ENCODE data around the gene TMEM190.
"Not testable (repeated sequence)": the region's sequence is repeated elsewhere in the genome, so short reads cannot be mapped to it uniquely, and the experiment has no call there.

TMEM190 gene

DNA sequence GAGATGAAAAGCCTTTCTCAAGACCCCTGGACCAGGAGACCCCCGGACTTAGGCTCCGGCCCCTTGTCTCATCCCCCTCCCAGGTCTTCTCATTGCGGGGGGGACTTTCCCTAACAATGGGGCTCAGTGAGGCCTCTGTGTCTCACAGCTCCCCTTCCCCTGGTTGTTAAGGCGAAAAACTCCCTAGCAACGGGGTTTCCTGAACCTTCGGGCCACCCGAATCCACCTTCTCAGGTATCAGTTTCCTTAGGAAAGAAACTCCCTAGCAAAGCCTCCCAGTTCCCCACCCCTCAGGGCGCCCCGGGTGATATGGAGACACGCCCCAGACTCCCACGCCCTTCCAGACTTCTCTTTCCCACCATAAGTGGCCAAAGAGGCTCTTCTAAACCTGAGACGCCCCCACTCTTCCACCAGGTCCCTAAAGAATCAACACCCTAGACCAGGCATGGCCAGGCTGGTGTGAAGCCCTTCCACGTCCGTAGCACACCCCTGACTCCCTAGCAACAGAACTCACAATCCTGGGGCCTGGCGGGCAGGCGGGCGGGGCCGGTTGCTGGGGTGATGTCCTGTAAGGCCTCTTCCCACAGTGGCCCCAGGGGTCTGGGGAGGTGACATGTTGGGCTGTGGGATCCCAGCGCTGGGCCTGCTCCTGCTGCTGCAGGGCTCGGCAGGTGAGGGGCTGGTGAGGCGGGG is at the start of gene TMEM190:
Gene TMEM190, plus strand, starts transcription at position 586 of the 693 bp plus-strand sequence. Its CDS starts 28 bp downstream, at position 614.
- no peak for DNase-seq

DNA sequence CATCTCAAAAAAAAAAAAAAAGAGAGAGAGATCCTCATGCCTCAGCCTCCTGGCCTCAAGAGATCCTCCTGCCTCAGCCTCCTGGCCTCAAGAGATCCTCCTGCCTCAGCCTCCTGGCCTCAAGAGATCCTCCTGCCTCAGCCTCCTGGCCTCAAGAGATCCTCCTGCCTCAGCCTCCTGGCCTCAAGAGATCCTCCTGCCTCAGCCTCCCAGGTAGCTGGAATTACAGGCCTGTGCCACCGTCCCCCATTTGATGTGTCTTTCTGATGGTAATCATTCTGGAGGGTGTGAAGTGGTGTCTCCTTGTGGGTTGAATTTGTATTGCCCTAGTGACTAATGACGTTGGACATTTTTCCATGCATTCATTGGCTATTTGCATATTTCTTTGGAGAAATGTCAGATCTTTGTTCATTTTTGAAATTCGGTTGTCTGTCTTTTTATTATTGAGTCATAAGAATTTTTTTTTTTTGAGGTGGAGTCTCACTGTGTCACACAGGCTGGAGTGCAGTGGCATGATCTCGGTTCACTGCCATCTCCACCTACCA is 47.8 kb upstream of the TMEM190 start:
- not testable (repeated sequence) for DNase-seq

DNA sequence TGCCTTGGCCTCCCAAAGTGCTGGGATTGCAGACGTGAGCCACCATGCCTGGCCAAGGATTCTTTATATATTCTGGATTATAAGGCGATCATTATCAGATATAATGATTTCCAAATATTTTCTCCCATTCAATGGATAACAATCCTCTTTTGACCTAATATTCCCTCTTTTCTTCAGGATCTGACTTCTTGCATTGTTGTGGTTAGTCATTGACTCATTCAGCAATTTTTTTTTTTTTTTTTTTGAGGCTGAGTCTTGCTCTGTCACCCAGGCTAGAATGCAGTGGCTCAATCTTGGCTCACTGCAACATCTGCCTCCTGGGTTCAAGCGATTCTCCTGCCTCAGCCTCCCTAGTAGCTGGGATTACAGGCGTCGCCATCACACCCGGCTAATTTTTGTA is 46.8 kb upstream of the TMEM190 start:
- DNase-seq, result not testable (repeated sequence)

DNA sequence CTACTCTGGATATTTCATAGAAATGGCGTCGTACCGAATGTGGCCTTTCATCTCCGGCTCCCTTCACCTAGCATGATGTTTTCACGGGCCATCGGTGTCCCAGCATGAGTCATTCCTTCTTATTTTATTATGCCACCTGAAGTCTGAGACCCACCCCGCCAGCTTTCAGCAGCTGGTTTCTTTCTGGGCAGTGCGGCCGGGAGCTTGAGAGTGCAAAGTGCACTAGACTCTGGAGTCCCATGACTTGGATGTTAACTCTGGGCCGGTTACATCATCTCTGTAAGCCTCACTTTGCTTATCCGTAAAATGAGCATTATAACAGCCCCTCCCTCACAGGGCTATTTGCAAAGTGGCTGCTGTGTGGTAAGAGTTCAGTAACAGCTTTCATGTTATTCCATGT is 42.8 kb upstream of the TMEM190 start:
- DNase-seq, result no peak

DNA sequence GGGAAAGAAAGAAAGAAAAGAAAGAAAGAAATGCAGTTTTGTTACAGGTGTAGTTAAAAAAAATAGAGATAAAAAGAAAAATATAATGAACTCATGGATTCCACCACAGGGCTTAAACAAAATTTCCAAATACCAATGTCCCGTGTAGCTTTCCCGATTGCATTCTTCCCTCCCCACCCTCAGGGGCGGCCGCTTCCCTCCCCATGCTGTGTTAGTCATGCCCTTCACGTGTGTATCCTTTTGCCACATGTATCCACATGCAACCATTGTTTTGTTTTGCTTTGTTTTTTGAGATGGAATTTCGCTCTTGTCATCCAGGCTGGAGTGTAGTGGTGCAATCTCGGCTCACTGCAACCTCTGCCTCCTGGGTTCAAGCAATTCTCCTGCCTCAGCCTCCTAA is 40.5 kb upstream of the TMEM190 start:
- no peak for DNase-seq

DNA sequence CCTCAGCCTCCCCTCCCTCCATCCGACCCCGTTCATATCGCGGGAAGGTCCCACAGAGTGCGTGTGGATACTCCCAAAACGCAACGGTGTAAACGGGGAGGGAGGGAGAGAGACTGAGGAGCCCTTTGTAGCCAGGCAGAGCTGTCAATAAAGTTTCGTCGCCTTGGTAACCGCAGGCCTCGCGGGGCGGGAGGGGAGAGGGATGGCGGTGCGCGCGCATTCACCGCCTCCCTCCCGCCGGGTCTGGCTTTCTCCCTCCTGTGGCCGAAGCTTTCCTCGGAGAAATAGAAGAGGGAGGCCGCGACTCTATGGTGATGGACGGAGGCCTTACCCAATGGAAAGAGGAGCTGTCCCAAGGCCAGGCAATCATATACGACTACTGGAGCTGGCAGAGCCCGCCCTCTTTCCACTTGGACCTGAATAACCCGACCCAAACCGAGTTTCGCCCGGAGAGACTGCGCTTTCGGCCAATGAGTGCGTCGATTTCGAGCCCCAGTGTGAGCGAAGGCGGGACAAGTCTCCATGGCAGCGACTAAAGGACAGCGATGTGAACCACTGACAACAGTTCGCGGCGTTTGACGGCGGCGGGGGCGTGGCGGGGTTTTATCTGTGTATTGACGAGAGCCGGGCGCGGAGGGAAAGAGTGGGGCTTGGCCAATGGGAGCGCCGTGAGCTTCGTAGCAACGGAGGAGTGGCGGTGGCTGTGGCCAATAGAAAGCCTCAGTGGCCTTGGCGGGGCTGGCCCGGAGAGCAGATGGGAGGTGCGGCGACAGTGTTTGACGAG is 37.3 kb upstream of the TMEM190 start, which contains the start of gene KMT5C:
Gene KMT5C, plus strand, starts transcription at position 772 of the 784 bp plus-strand sequence. CDS start 2,061 bp downstream, outside the sequence.
- peak; percentile 100 for DNase-seq

DNA sequence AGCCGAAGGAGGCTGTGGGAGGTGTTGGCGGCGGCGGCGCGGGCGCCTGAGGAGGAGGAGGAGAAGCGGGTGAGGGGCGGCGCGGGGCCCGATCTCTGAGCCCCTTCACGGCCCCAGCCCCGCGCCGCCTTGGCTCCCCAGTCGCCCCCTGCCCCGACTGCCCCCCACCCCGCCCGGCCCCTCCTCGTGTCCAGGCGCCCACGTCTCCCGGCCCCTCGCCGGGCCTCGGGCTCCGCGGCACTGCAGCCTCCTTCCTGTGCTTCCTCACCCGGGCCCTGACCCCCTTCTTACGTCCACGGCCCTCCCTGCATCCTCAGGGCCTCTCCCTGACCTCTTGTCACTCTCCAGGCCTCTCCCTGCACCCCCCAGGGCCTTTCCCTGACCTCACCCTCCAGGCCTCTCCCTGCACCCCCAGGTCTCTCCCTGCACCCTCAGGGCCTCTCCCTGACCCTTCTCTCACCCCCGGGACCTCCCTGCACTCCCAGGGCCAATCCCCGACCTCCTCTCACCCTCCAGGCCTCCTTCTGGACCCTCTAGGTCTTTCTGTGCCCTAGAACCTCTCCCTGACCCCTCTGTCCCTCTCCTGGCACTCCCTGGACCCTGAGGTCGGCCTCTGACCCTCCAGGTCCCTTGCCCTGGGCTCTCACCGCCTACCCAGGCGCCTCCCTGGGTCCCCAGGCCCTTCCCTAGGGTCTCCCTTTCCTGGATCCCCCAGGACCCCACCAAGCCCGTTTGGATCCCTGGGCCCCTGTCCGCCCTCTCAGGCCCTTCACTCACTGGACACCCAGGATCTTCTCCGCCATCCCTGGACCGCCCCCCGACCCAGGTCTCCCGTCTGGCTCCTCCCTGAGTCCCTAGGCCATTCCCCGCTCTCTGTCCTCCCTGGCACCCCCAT is 36.5 kb upstream of the TMEM190 start:
- DNase-seq, result no peak

DNA sequence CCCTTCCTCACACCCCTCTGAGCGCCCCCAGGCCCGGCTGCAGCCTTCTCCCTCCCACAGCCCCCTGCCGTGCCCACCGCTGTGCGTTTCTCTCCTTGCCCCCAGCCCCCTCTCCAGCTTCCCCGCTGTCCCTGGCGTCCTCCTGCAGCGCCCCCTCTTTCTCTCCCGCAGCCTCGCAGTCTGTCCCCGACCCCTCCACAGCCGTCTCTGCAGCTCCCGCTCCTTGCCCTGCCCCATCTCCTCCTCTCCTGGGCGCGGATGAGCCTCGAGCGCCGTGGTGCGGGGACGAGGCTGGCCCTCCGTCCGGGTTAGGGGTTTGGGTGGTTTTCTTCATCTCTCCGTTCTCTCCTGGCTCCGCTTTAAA is 35.9 kb upstream of the TMEM190 start:
- DNase-seq, result no peak

DNA sequence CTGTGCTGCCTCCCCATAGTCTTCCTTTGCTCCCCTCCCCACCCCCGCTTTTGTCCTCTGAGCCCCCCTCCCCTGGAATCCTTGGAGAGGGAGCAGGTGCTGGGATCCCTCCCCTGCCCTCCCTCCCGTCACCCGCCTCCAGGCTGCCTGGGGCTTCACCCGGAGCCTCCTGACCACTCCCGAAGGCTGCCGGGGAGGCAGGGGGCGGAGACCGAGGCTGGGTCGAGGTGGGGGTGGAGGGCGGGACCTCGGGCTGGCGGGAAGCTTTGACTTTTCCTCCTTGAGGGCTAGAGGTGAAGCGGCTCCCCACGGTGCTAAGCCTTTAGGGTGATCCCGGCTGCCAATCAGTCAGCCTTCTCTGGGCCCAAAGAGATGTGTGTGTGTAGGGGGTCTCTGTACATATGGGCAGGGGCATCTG is 35.4 kb upstream of the TMEM190 start:
- DNase-seq, result peak; percentile 60

DNA sequence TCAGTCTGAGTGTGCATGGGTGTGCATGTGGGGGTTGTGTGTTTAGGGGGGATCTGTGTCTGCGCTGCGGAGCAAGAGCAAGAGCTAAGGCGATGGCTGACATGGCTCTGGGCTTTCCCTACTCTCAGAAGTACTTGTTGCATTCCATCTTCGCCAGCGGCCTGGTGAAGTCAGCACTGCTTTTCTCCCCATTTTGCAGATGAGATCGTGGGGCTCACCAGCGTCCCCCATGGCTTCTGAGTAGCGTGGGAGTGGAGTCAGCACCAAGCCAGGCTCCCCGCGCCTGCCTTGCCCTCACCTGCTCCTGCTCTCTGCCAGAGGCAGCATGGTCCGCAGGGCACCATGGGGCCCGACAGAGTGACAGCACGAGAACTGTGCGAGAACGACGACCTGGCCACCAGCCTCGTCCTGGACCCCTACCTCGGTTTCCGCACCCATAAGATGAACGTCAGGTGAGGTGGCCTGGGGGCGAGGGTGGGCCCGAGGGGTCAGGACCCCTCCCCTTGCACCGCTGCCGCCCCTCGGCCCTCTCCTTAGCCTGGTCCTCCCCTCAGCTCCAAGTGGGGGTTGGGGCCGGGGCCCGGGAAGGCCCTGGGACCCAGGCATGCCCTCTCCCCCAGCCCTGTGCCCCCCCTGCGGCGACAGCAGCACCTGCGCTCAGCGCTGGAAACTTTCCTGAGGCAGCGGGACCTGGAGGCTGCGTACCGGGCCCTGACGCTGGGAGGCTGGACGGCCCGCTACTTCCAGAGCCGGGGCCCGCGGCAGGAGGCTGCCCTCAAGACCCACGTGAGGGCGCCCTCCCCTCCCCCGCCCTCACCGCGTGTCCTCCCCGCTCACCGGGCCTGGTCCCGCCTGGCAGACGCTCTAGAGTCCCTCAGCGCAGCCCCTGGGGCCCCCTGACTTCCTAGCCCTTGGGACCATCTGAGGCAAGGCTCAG is 34.8 kb upstream of the TMEM190 start:
- no peak for DNase-seq

DNA sequence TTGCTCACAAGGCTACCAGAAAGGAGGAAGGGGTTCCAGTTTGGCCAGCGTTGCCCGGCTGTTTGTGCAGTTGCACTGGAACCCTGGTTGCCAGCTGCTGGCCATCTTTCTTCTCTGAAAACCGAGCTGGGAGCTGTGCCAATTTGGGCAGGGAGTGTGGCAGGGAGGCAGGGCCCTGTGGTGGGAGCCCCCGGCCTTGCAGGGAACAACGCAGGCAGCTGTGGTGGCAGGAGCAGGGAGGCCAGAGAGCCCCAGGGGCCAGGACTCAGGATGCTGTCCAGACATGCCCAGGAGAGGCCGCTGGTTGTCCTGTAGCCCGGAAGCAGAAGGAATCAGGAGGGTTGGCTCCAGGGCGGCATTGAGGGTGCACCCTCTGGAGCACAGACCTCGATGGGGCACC is 32.2 kb upstream of the TMEM190 start:
- no peak for DNase-seq

DNA sequence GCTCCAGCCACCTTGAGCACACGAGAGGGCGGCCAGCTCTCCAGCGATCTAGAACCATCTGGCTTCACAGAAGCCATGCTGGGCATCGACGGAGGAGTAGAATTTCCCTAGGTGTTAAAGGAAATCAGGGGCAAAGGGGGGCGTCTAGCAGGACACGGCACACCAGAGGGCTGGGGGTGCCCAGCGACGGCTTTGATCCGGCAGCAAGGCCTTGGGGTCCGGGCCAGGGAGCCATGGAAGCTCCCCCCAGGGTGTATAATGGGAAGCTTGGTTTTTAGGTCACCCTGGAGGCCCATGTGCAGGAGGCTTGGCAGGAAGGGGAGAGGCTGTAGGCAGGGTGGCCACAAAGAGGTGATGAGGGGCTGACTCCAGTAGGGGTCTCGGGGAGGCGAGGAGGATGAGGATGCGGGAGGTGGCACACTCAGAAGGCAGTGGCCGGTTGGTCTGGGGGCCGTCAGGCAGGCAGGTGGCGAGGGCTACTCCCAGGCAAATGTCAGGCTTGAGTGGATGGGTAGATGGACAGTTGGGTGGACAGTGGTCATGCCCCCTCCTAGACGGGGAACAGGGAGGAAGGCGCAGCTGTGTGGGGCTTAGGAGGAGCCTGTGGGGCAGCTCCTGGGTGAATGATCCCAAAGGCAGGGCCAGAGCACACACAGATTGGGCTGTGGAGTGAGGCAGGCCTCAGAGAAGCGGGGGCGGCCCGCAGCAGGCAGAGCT is 31.4 kb upstream of the TMEM190 start:
- DNase-seq, result no peak

DNA sequence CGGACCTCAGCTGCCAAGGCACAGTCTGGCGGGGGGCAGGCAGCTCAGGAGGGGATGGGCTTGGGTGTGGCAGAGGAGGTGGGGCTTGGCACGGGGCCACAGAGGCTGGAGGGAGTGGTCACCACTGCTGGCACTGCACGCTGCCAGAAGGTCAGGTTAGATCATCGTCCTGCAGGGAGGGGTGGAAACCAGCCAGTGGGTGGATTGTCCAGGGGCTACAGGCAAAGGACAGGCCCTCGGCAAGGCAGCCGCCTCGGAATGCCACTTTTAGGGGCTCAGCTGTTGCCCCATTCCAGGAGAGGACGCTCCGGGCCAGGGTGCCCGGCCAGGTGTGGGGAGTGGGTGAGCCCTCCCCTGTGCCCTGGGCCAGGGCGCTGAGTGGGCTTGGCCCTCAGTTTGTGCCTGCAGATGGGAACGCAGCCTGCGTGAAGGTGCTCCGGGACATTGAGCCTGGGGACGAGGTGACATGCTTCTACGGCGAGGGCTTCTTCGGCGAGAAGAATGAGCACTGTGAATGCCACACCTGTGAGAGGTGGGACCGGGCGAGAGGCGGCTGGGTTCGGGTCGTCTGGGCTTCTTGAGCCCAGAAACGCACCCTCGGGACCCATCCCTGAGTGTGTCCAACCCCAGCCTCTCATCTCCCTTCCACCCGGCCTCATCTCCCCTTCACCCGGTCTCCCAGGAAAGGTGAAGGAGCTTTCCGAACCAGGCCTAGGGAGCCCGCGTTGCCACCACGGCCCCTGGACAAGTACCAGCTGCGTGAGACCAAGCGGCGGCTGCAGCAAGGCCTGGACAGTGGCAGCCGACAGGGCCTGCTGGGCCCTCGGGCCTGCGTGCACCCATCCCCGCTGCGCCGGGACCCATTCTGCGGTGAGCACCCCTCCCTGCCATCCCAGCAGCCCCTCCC is 30.6 kb upstream of the TMEM190 start:
- DNase-seq, result no peak

DNA sequence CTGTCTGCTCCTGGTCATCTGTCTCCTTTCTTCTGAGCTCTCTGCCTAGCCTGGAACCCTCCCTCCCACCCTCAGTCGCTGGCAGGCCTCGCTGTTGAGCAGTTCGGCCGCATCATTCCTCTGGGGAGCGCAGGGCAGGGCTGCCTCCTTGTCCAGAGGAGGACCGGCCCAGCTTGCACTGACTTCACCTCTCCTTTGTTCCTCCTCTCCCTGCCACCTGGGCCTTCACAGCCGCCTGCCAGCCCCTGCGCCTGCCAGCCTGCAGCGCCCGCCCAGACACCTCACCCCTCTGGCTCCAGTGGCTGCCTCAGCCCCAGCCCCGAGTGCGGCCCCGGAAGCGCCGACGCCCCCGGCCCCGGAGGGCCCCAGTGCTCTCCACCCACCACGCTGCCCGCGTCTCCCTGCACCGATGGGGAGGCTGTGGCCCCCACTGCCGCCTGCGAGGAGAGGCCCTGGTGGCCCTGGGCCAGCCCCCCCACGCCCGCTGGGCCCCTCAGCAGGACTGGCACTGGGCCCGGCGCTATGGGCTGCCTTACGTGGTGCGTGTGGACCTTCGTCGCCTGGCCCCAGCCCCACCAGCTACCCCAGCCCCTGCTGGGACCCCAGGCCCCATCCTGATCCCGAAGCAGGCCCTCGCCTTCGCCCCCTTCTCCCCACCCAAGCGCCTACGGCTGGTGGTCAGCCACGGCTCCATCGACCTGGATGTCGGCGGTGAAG is 29.7 kb upstream of the TMEM190 start:
- no peak for DNase-seq

DNA sequence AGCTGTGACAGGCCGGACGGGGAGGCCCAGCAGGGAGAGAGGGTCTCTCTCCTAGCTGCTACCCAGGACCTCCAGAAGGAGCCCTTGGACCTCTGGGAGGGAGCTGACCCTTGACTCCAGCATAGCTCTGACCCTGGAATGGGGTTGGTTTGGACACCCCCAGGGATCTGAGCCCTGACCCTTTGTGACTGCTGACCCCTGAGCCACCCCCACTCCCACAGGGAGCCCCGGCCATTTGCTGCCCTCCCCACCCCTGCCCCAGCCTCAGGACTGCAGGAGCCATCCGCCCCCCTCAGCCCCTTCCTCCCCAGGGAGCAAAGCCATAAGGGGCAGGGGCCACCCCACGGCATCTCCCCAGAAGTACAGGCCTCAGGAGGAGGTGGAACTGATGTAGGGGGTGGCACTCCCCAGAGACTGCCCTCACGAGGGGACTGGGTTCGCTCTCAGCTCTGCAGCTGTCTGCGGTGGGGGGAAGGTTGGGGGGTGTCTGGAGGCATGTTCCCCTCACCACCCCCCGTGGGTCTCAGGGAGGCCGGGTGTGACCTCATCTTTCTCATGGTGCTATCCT is 29.1 kb upstream of the TMEM190 start:
- no peak for DNase-seq

DNA sequence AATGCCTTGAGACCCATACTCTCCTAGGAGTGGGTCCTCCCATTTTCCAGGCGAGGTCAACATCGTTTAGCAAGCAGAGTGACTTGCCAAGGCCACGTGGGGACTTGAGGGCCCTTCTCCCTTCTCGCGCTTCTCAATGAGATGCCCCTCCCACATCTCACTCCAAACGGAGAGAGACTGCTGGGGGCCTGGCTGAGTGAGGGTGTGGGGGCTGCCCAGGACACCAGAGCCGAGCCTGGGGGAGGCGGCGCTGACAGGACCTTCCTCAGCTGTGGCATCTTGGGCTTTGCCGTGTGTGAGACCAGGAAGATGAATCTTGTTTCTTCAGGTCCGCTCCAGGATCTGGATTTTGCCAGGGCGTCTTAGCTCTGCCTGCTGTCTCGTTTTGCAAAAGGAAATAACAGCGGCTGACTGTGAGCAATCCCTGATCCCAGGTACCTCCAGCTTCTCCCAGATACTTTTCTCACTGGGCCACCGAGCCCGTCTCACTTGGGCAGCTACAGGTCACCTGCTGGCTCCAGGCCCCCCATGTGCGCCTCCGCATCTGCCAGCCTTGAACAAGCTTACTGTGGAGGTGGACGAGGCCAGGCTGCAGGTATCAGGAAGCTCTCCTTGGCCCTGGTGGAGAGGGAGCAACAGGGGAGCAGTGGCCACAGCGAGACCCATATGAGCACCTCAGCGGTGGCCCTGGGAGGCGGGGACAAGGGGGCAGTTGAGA is 28.1 kb upstream of the TMEM190 start:
- peak; percentile 54 for DNase-seq

DNA sequence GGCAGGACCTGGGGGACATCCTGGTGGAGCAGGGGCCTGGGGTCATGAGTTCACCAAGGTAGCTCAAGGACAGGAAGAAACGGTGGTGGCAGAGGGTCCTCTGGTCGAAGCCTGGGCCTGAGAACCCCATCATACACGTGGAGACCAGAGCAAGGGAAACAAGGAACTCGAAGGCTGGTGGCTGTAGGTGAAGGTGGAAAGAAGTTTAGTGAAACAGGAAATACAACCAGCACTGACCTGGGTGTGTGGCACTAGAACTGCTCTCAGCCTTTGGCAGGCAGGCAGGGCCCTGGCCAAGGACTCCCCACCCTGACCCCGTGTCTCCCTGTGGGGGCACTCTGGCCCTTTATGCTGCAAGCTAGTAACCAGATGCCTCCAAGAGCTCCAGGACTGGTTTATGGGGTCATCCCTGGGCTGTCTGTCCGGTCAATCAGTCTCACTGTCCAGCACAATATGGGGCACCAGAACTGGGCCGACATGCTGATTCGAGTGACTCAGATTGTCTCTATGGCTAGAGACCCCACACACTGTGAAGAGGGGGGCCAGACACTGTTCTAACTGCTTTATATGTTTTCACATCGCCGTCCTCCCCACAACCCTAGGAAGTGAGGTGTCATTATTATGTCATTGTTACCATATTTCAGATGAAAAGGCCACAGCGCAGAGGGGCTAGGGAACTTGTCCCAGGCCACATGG is 25.9 kb upstream of the TMEM190 start:
- DNase-seq, result no peak

DNA sequence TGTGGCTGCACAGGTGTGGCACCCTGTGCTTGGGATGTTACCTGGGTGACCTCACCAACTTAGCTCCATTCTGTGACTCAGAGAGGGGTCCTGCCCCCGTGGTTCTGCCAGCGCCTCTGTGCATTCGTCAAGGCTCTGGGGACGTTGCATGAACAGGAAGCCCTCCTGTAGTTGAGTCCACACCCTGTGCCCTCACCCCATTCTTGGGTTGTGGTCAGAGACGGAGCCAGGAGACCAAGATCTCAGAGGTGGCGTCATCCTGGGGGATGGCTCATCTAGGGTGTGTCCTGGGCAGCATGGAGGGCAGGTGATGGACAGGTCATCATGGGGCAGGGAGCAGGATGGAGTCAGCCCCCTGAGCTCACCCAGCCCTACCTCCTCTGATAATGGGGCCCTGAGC is 24.6 kb upstream of the TMEM190 start:
- no peak for DNase-seq
